GM19324 (cell line): ENCODE results near the gene BCL2L1.
"Not testable (repeated sequence)": the region's sequence is repeated elsewhere in the genome, so short reads cannot be mapped to it uniquely, and the experiment has no call there.

ENCODE experiments used
- ATAC-seq: cut with Tn5 transposase; IDR thresholded peaks from one replicate; pipeline ENCODE4 v1.9.1; 2021; ENCODE audit warnings: mild to moderate bottlenecking, moderate library complexity; ENCODE audit not compliant: unreplicated experiment, low FRiP score

The BCL2L1 gene

GRCh38 chr20:31662372-31662854 is 60.3 kb downstream of the BCL2L1 start:
- ATAC-seq, result no peak

GRCh38 chr20:31661625-31662371 is 60.9 kb downstream of the BCL2L1 start:
- ATAC-seq, result no peak

- ATAC-seq, result no peak
These were observed 68.1 kb downstream of the BCL2L1 start for GRCh38 chr20:31654534-31654933.

DNA sequence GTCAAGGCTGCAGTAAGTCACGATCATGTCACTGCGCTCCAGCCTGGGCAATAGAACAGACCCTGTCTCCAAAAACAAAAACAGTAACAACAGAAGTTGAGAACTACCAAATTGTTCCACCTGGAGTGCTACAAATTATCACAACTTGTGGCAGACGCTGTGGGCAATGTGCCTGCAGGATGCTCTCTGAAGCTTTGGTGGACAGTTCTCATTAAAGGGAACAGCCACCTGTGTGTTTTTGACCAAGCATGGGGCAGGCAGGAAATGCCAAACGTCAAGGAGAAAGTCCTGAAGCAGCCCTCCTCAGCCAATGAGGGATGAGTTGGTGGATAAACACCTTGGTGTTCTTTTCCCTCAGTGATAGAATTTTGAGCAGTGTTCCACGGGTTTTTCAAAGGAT is 69.1 kb downstream of the BCL2L1 start:
- ATAC-seq, result no peak

GRCh38 chr20:31652917-31653396 is 69.7 kb downstream of the BCL2L1 start:
- ATAC-seq, result no peak

- ATAC-seq, result not testable (repeated sequence)
These were observed 74.6 kb downstream of the BCL2L1 start for GRCh38 chr20:31648104-31648503.

DNA sequence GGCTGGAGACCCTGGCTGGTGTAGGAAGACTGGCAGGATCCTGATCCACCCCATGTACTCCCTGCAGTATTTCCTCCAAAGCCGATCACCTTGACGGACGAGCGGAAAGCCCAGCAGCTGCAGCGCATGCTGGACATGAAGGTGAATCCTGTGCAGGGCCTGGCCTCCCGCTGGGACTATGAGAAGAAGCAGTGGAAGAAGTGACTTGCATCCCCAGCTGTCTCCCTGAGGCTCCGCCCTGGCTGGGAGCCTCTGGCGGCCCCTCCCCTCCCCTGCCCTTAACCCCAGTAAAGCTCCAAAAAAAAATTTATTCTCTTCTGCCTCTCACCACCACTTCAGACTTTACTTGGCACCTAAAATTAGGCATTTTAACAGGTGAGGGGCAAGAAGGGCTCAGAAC is 78.0 kb downstream of the BCL2L1 start:
- no peak for ATAC-seq

- ATAC-seq, result no peak
These were observed 79.1 kb downstream of the BCL2L1 start for GRCh38 chr20:31643522-31643921.

- no peak for ATAC-seq
These were observed 79.8 kb downstream of the BCL2L1 start for GRCh38 chr20:31642837-31643236.

- no peak for ATAC-seq
These were observed 81.3 kb downstream of the BCL2L1 start for GRCh38 chr20:31641391-31641790.

DNA sequence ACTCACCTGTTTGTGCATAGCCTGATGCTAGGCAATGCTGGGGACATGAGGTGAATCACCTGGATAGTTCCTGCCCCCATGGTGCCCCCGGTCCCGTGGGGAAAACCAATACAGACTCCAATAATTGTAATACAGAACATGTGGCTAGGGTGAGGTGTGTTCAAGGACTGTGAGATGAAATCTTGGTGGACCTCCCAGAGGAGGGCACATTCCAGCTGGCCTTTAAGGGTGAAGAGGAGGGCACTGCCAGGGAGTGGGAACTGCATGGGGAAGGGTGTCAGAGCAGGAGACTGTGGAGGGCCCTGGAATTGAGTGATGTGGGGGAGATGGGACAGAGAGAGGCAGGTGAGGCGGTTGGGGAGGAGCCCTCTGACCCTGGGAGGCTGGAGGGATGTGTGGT is 82.4 kb downstream of the BCL2L1 start:
- no peak for ATAC-seq

DNA sequence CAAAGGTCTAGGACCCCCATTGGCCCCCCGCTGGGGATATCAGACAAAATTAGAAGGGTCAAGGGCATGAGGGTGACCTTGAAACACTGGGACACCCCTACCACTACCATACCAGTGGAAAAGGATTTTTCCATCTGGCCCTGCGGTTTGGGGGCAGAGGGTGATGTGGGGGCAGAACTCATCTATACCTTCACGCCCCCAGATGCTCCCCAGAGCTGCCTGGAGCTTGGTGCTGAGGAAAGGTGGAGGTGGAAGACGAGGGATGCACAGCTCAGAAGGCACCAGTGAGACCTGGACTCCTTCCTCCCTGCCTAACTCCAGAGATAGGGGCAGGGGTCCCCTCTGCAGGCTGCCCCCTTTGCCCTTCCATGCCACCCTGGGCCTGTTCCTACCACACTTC is 83.9 kb downstream of the BCL2L1 start:
- ATAC-seq, result no peak

DNA sequence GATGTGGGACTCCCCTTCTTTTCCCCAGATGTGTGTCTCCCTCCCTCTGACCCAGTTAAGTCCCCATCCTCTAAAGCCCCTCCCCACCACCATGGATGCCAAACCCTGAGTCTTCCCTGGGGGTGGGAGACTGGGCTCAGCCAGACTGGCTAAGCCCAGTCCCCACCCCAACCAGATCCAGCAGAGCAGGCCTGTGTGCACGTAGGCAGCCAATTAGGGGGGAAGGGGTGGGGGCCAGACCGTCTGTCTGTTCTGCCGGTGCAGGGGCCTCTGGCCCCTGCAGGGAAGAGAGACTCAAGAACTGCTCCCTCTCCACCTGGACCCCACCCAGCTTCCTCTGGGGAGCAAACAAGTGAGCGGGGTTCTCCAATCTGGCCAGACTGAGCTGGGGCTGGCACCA is 84.4 kb downstream of the BCL2L1 start:
- ATAC-seq, result no peak

DNA sequence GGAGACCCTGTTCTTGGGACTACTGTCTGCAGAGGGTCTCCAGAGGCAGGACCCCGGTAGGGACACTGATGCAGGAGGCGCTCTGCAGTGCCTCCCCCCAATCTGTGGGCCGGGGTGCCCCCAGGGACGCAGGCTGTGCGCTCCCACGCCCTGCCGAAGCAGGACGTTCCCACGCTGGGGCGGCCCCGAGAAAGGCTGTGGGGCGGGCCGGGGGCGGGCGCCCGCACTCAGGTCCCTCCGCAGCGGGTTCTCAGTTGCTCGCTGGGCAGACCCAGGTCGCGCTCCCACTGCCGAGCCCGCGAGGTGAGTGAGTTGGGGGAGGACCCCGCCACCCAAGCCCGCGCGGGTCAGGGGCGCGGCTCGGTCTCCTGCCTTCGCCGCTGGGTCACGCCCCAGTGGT is 85.0 kb downstream of the BCL2L1 start, which contains the start of gene COX4I2:
TSS of gene COX4I2 (plus strand) at position 253 of the 400 bp plus-strand sequence. CDS start 1,106 bp downstream, outside the sequence.
- no peak for ATAC-seq

- no peak for ATAC-seq
These were observed 89.2 kb downstream of the BCL2L1 start for GRCh38 chr20:31633339-31633914.

- ATAC-seq, result no peak
These were observed 89.9 kb downstream of the BCL2L1 start for GRCh38 chr20:31632548-31633338.

DNA sequence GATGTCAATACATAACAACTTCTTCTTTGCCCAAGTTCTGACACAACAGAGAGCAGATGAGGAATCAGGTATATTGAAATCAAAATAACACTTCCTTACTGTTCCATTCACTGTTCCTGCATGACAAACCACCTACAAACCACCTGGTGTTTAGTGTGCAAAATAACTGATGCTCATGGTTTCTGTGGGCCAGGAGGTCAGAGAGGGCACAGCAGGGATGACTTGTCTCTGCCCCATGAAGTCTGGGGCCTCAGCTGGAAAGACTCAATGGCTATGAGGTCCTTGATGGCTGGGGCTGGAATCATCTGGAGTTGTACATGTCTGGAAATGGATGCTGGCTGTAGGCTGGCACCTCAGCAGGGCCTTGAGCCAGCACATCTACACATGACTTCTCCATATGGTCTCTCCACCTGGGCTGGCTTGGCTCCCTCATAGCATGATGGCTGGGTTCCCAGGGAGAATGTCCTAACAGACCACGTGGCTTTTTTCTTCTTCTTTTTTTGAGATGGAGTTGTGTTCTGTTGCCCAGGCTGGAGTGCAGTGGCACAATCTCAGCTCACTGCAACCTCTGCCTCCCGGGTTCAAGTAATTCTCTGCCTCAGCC is 92.4 kb downstream of the BCL2L1 start:
- ATAC-seq, result no peak

GRCh38 chr20:31628057-31628456 is 94.6 kb downstream of the BCL2L1 start:
- ATAC-seq, result not testable (repeated sequence)

GRCh38 chr20:31626534-31626933 is 96.1 kb downstream of the BCL2L1 start:
- ATAC-seq, result not testable (repeated sequence)

DNA sequence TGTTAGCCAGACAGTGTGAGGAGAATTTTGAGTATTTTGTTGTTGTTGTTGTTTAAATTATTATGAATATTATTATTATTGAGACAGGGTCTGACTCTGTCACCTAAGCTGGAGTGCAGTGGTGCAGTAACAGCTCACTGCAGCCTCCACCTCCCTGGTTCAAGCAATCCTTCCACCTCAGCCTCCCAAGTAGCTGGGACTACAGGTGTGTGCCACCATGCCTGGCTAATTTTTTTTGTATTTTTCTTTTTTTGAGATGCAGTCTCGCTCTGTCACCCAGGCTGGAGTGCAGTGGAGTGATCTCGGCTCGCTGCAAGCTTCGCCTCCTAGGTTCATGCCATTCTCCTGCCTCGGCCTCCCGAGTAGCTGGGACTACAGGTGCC is 99.6 kb downstream of the BCL2L1 start:
- ATAC-seq, result not testable (repeated sequence)

GRCh38 chr20:31620246-31620645 is 102.4 kb downstream of the BCL2L1 start:
- ATAC-seq, result no peak
